Thoracic aorta (tissue), 2 donors: ENCODE measurements around the gene ZBTB4. TPM values are rescaled to one million over a fixed set of nuclear protein-coding genes. Genes with fewer than 3 reads are reported as not detected.
A peak's percentile ranks its signal among the peaks of the same experiment; 100 is the strongest.
"Not testable (repeated sequence)": the region's sequence is repeated elsewhere in the genome, so short reads cannot be mapped to it uniquely, and the experiment has no call there.

Source experiments
- ATAC-seq: fragments of 150-250 bp; one replicate; pipeline ENCODE4 v1.8.0; 2017; ENCODE audit warnings: low read depth; ENCODE audit not compliant: insufficient number of reproducible peaks, low FRiP score
- DNase-seq: peaks from one replicate; pipeline ENCODE4 v3.0.0-alpha.2; 2020; ENCODE audit warnings: low spot score
- H3K27ac ChIP-seq, 2 donors: fragments of 200-600 bp; sonication (generic); 1 replicate in 1 of 2; 2 replicates in 1 of 2; pipeline ENCODE4 v1.5.1; 2016; ENCODE audit warnings: mild to moderate bottlenecking in 2 of 2, moderate library complexity in 2 of 2
- H3K27me3 ChIP-seq: fragments of 200-600 bp; sonication (generic); replicated peaks from 2 replicates; pipeline ENCODE4 v1.6.0; 2016; ENCODE audit warnings: mild to moderate bottlenecking; ENCODE audit not compliant: insufficient read depth
- H3K36me3 ChIP-seq: fragments of 200-600 bp; sonication (generic); one replicate; pipeline ENCODE4 v1.5.1; 2016
- H3K4me1 ChIP-seq, 2 donors: fragments of 200-600 bp; sonication (generic); 1 replicate in 1 of 2; 2 replicates in 1 of 2; pipeline versions ENCODE4 v1.5.1 to v1.6.0; 2016; ENCODE audit warnings: low read depth in 2 of 2, mild to moderate bottlenecking in 1 of 2; ENCODE audit not compliant: control insufficient read depth in 1 of 2
- H3K4me3 ChIP-seq: fragments of 200-600 bp; sonication (generic); 2 replicates; pipeline ENCODE4 v1.5.1; 2016; ENCODE audit warnings: mild to moderate bottlenecking
- H3K9me3 ChIP-seq: fragments of 200-600 bp; sonication (generic); 2 replicates; pipeline ENCODE4 v1.5.1; 2016
- CTCF ChIP-seq: fragments of 200-600 bp; sonication (generic); IDR thresholded peaks from one replicate; pipeline ENCODE4 v1.5.1; 2019; ENCODE audit warnings: antibody characterized with exemption
- total RNA-seq, 2 donors: library from RNA; depleted of rRNA; stranded (reverse); fragments of >200 nt; gene quantifications; one replicate each; pipeline versions ENCODE4 v1.1.0 to v1.2.3, GENCODE V29; 2016

The ZBTB4 gene
- total RNA-seq, 2 donors from 2014 or later = 56.2 to 72.3 TPM

- DNase-seq (no peak), ATAC-seq (no peak)
- no peak for TF ChIP-seq CTCF
- H3K4me3 ChIP-seq = no peak overlapping the region
- no peaks in the 10 kb centered on the region for H3K27me3 ChIP-seq
- H3K9me3 ChIP-seq = no peaks in the 10 kb centered on the region
- peak overlapping the region in 1 of 2 donors; percentile 100 for H3K27ac ChIP-seq
- H3K4me1 ChIP-seq = peaks cover 34 to 55% of the 10 kb centered on the region in 2 donors
- no peaks in the 10 kb centered on the region for H3K36me3 ChIP-seq
These were observed 3.5 kb downstream of the ZBTB4 start for GRCh38 chr17:7475764-7476422.

DNA sequence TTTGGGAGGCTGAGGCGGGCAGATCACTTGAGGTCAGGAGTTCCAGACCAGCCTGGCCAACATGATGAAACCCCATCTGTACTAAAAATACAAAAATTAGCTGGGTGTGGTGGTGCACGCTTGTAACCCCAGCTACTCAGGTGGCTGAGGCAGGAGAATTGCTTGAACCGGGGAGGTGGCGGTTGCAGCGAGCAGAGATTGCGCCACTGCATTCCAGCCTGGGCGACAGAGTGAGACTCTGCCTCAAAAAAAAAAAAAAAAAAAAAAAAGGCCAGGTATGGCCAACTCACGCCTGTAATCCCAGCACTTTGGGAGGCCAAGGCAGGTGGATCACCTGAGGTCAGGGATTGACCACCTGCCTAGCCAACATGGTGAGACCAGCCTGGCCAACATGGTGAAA is 4.7 kb downstream of the ZBTB4 start:
- H3K4me1 ChIP-seq = peaks cover 29 to 57% of the 10 kb centered on the region in 2 donors
- DNase-seq, H3K36me3 ChIP-seq, H3K9me3 ChIP-seq, H3K27ac ChIP-seq, H3K4me3 ChIP-seq, H3K27me3 ChIP-seq, ATAC-seq: not testable (repeated sequence)

DNA sequence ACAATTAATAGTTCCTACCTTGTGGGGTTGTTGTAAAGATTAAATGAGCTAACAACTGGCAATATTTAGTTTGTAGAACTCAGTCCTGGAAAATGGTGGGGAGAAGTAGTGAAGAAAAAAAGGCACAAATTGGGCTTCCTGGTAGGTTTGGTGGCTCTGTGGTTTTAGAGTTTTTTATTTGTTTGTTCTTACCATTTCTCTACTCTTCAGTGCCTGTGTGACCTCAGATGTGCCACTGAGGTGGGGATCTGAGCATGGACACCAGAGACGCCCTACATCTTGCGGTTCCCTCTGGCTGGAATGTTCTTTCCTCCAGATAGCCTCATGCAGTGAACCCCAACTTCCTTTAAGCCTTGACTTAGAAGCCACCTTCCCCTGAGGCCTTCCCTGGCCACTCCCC is 7.7 kb downstream of the ZBTB4 start:
- Histone ChIP-seq H3K4me1 (peaks cover 26 to 59% of the 10 kb centered on the region in 2 donors), H3K36me3 (no peaks in the 10 kb centered on the region), H3K27ac (no peak overlapping the region), H3K27me3 (no peaks in the 10 kb centered on the region), H3K9me3 (no peaks in the 10 kb centered on the region), H3K4me3 (no peak overlapping the region)
- no peak for TF ChIP-seq CTCF
- ATAC-seq (no peak), DNase-seq (no peak)

GRCh38 chr17:7470457-7470973 is 8.9 kb downstream of the ZBTB4 start:
- not testable (repeated sequence) for DNase-seq, H3K9me3 ChIP-seq, H3K36me3 ChIP-seq, ATAC-seq, H3K27ac ChIP-seq, H3K4me3 ChIP-seq, H3K27me3 ChIP-seq
- peaks cover 14 to 58% of the 10 kb centered on the region in 2 donors for H3K4me1 ChIP-seq

- not testable (repeated sequence) for H3K27ac ChIP-seq, ATAC-seq
- peaks cover 8 to 51% of the 10 kb centered on the region in 2 donors for H3K4me1 ChIP-seq
These were observed 9.6 kb downstream of the ZBTB4 start for GRCh38 chr17:7469843-7470242.

GRCh38 chr17:7468804-7469389 is 10.5 kb downstream of the ZBTB4 start:
- Histone ChIP-seq H3K36me3 (peaks cover 9% of the 10 kb centered on the region), H3K9me3 (no peaks in the 10 kb centered on the region), H3K4me1 (peaks cover 8 to 45% of the 10 kb centered on the region in 2 donors), H3K27ac (no peak overlapping the region), H3K27me3 (no peaks in the 10 kb centered on the region), H3K4me3 (no peak overlapping the region)
- DNase-seq (no peak), ATAC-seq (no peak)
- no peak for TF ChIP-seq CTCF

More at GRCh38 chr17:7469843-7470242, 9.6 kb downstream of the ZBTB4 start:
- H3K36me3 ChIP-seq, H3K4me3 ChIP-seq, DNase-seq, H3K9me3 ChIP-seq, H3K27me3 ChIP-seq: not testable (repeated sequence)
